MM.1S (cell line): ENCODE measurements around the gene PRSS21.

Source experiments
- DNase-seq: peaks from one replicate; pipeline ENCODE4 v3.0.0-alpha.2; 2015
- H2AFZ ChIP-seq: fragments of 300-600 bp; sonication (generic); 2 replicates; pipeline ENCODE4 v1.6.0; 2016; ENCODE audit warnings: antibody characterized with exemption, low read length
- H3F3A ChIP-seq: fragments of 300-600 bp; sonication (generic); 2 replicates; pipeline ENCODE4 v1.6.1; 2016; ENCODE audit warnings: mild to moderate bottlenecking, antibody characterized with exemption, low read length, moderate library complexity, mixed read lengths; ENCODE audit not compliant: insufficient read depth
- H3K27ac ChIP-seq: fragments of 300-600 bp; sonication (generic); 2 replicates; pipeline ENCODE4 v1.5.1; 2016; ENCODE audit warnings: mild to moderate bottlenecking, low read length
- H3K27me3 ChIP-seq: fragments of 300-600 bp; sonication (generic); replicated peaks from 2 replicates; pipeline ENCODE4 v1.6.0; 2016; ENCODE audit warnings: low read length; ENCODE audit not compliant: insufficient read depth
- H3K36me3 ChIP-seq: fragments of 300-600 bp; sonication (generic); replicated peaks from 2 replicates; pipeline ENCODE4 v1.6.1; 2016; ENCODE audit warnings: mild to moderate bottlenecking, low read length, mixed read lengths; ENCODE audit not compliant: insufficient read depth
- H3K4me1 ChIP-seq: fragments of 300-600 bp; sonication (generic); 2 replicates; pipeline ENCODE4 v1.6.1; 2016; ENCODE audit warnings: low read length, mixed read lengths
- H3K4me2 ChIP-seq: fragments of 300-600 bp; sonication (generic); 2 replicates; pipeline ENCODE4 v1.6.0; 2016; ENCODE audit warnings: low read depth, low read length
- H3K4me3 ChIP-seq: fragments of 300-600 bp; sonication (generic); 2 replicates; pipeline ENCODE4 v1.5.1; 2016; ENCODE audit warnings: low read length, mixed read lengths
- H3K79me2 ChIP-seq: fragments of 300-600 bp; sonication (generic); 2 replicates; pipeline ENCODE4 v1.6.1; 2016; ENCODE audit warnings: mixed run types, low read length, mixed read lengths
- H3K9ac ChIP-seq: fragments of 300-600 bp; sonication (generic); 2 replicates; pipeline ENCODE4 v1.6.1; 2016; ENCODE audit warnings: low read length, mixed read lengths
- H3K9me2 ChIP-seq: fragments of 300-600 bp; sonication (generic); replicated peaks from 2 replicates; pipeline ENCODE4 v1.6.1; 2016; ENCODE audit warnings: mild to moderate bottlenecking, low read length, mixed read lengths; ENCODE audit not compliant: insufficient read depth
- H3K9me3 ChIP-seq: fragments of 300-600 bp; sonication (generic); replicated peaks from 2 replicates; pipeline ENCODE4 v1.6.1; 2016; ENCODE audit warnings: mild to moderate bottlenecking, low read length, mixed read lengths; ENCODE audit not compliant: insufficient read depth
- H4K20me1 ChIP-seq: fragments of 300-600 bp; sonication (generic); 2 replicates; pipeline ENCODE4 v1.6.1; 2016; ENCODE audit warnings: mild to moderate bottlenecking, low read length, moderate library complexity, mixed read lengths; ENCODE audit not compliant: insufficient read depth
- CTCF ChIP-seq: fragments of 300-600 bp; sonication (generic); IDR thresholded peaks from 2 replicates; pipeline ENCODE4 v1.5.1; 2016; ENCODE audit warnings: antibody characterized with exemption, low read length, mixed read lengths
- EZH2 ChIP-seq: fragments of 300-600 bp; sonication (generic); optimal IDR thresholded peaks from 2 replicates; pipeline ENCODE3; 2017; ENCODE audit warnings: low read depth, mild to moderate bottlenecking, antibody characterized with exemption, low read length, mixed read lengths
- EZH2phosphoT487 ChIP-seq: fragments of 300-600 bp; sonication (generic); IDR thresholded peaks from 2 replicates; pipeline ENCODE4 v1.6.1; 2018; ENCODE audit warnings: antibody characterized with exemption, low read length

PRSS21 gene

GRCh38 chr16:2769100-2769529, 47.9 kb upstream of the PRSS21 start:
- no peaks in the 10 kb centered on the region for H3K9me3 ChIP-seq
- no peak overlapping the region for H3K9ac ChIP-seq
- peaks cover 47% of the 10 kb centered on the region for H3K79me2 ChIP-seq
- H4K20me1 ChIP-seq: no peaks in the 10 kb centered on the region
- peaks cover 32% of the 10 kb centered on the region for H3K36me3 ChIP-seq
- H3K4me2 ChIP-seq: no peak overlapping the region
- no peak overlapping the region for H2AFZ ChIP-seq
- no peaks in the 10 kb centered on the region for H3K4me1 ChIP-seq
- no peak for DNase-seq
- H3K27me3 ChIP-seq: no peaks in the 10 kb centered on the region
- TF ChIP-seq CTCF: no peak
- TF ChIP-seq EZH2: no peak
- no peak for TF ChIP-seq EZH2phosphoT487
- H3K9me2 ChIP-seq: no peaks in the 10 kb centered on the region
- no peak overlapping the region for H3K27ac ChIP-seq
- peaks cover 38% of the 10 kb centered on the region for H3F3A ChIP-seq
- no peak overlapping the region for H3K4me3 ChIP-seq

DNA sequence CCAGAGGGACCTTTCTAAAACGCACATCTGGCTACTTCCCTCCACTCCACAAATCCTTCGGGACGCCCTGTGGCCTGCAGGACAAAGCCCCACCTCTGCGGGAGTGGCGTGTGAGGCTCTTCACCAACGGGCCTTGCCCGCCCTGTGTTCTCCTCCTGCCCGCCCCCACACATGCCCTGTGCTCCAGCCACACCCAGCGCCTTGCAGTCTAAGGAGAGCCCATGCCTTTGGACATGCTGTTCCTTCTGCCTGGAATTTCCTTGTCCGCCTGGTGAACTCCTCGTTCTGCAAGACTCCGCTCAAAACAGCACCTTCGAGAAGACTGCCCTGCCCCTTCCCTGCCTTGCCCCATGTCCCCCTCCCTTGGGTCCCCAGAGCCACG, 47.4 kb upstream of the PRSS21 start:
- Histone ChIP-seq H3K27ac (no peak overlapping the region), H3K9me2 (no peaks in the 10 kb centered on the region), H3K4me1 (no peaks in the 10 kb centered on the region), H3K4me2 (no peak overlapping the region), H3K79me2 (peaks cover 42% of the 10 kb centered on the region), H4K20me1 (no peaks in the 10 kb centered on the region), H3F3A (peaks cover 38% of the 10 kb centered on the region), H3K4me3 (no peak overlapping the region), H2AFZ (no peak overlapping the region), H3K9me3 (no peaks in the 10 kb centered on the region), H3K27me3 (no peaks in the 10 kb centered on the region), H3K36me3 (peaks cover 26% of the 10 kb centered on the region), H3K9ac (no peak overlapping the region)
- no peak for TF ChIP-seq EZH2
- no peak for TF ChIP-seq CTCF
- no peak for TF ChIP-seq EZH2phosphoT487
- no peak for DNase-seq

DNA sequence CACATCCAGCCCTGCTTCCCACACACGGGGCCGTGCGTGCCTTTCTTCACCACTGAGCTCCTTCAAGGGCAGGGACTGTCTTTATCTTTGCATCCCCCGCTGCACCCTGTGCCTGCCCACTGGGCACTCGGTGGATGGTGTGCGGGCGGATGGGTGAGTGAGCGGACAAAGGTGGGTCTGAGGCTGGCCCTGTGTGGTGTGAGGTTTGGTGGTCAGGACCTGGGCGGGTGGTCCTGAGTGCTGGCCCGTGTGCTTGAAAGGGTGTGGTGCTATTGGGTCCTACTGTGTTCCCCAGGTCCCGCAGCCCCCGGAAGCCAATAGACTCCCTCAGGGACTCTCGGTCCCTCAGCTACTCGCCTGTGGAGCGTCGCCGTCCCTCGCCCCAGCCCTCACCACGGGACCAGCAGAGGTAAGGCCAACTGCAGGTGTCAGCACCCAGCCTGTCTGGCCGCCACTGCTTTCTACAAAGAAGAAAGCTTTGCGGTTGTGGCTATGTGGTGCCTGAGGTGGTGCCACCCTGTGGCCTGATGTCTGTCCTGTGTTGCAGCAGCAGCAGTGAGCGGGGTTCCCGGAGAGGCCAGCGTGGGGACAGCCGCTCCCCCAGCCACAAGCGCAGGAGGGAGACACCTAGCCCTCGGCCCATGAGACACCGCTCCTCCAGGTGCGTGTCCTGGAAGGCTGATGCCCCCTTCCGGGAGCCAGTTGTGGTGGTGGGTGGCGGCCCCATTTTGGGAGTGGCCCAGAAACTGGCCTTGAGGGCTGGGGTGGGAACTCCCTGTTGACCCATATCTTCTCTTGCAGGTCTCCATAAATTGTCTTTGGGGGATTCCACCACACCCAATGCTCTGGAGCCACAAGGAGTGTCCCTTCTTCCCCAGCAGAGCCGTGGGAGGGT, 46.7 kb upstream of the PRSS21 start:
- H3F3A ChIP-seq: peaks cover 38% of the 10 kb centered on the region
- H3K27me3 ChIP-seq: no peaks in the 10 kb centered on the region
- no peak overlapping the region for H3K27ac ChIP-seq
- 0 out of 2 replicates have a peak, but pooled peaks cover under 1% of the 10 kb centered on the region for H3K4me1 ChIP-seq
- no peak overlapping the region for H3K4me2 ChIP-seq
- TF ChIP-seq CTCF (no peak; the same call in 1 of the 2 replicates), EZH2phosphoT487 (no peak), EZH2 (no peak)
- H3K79me2 ChIP-seq: peaks cover 41% of the 10 kb centered on the region
- DNase-seq: peak; percentile 15
- peaks cover 20% of the 10 kb centered on the region for H3K36me3 ChIP-seq
- no peak overlapping the region for H3K9ac ChIP-seq
- H3K9me2 ChIP-seq: no peaks in the 10 kb centered on the region
- no peak overlapping the region for H3K4me3 ChIP-seq
- no peak overlapping the region for H2AFZ ChIP-seq
- H4K20me1 ChIP-seq: no peaks in the 10 kb centered on the region
- no peaks in the 10 kb centered on the region for H3K9me3 ChIP-seq
